Gastroesophageal sphincter (tissue), 3 donors: ENCODE data around the gene KLF18.

Experiments
- POLR2AphosphoS5 ChIP-seq: sonication (generic); formaldehyde crosslinking; IDR thresholded peaks from one replicate; pipeline ENCODE4 v1.6.1; 2017; ENCODE audit warnings: antibody characterized with exemption
- TF ChIP-seq, protein P1 (sequence below), 4 experiments: fragments of 200-600 bp in 2 of 4; fragments of 450-650 bp in 2 of 4; sonication (generic) in 1 of 4; IDR thresholded peaks; one replicate each; pipeline ENCODE4 v1.5.1; 2017 to 2019; ENCODE audit warnings: antibody characterized with exemption in 4 of 4, mild to moderate bottlenecking in 2 of 4, moderate library complexity in 2 of 4

DNA sequence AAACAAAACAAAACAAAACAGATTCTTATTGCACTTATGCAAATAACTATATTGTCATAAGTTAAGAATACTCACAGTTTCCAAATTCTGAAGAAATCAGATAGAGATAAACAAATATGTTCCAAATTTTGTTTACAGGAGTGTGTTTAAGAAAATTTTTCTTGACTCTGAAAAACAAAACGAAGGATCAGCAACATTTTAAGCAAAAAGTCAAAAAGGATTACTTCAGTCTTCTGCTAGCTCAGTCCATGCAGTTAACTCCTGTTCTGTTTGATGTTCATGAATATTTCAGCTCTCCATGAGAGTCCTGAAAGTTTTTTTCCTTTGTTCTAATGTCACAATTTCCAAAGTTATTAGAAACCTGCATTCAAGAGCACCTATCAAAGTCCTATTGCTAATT lies 33.2 kb upstream of the KLF18 start:
- TF ChIP-seq, protein P1, sequence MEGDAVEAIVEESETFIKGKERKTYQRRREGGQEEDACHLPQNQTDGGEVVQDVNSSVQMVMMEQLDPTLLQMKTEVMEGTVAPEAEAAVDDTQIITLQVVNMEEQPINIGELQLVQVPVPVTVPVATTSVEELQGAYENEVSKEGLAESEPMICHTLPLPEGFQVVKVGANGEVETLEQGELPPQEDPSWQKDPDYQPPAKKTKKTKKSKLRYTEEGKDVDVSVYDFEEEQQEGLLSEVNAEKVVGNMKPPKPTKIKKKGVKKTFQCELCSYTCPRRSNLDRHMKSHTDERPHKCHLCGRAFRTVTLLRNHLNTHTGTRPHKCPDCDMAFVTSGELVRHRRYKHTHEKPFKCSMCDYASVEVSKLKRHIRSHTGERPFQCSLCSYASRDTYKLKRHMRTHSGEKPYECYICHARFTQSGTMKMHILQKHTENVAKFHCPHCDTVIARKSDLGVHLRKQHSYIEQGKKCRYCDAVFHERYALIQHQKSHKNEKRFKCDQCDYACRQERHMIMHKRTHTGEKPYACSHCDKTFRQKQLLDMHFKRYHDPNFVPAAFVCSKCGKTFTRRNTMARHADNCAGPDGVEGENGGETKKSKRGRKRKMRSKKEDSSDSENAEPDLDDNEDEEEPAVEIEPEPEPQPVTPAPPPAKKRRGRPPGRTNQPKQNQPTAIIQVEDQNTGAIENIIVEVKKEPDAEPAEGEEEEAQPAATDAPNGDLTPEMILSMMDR (IDR thresholded peaks at IDR 0.05), result no peak
- TF ChIP-seq POLR2AphosphoS5, result no peak
